GM12875 (cell line): ENCODE results near the gene C17orf107.

Experiments used
- H3K4me3 ChIP-seq: one replicate; pipeline ENCODE4 v1.5.1; 2011; ENCODE audit warnings: low read depth, low read length, control low read depth
- TF ChIP-seq, protein P1 (sequence below): IDR thresholded peaks from 2 replicates; pipeline ENCODE4 v1.5.1; 2011; ENCODE audit warnings: low read depth, mild to moderate bottlenecking, control low read depth, inconsistent platforms, low read length, moderate library complexity, borderline replicate concordance; ENCODE audit not compliant: insufficient read depth

Gene C17orf107

DNA sequence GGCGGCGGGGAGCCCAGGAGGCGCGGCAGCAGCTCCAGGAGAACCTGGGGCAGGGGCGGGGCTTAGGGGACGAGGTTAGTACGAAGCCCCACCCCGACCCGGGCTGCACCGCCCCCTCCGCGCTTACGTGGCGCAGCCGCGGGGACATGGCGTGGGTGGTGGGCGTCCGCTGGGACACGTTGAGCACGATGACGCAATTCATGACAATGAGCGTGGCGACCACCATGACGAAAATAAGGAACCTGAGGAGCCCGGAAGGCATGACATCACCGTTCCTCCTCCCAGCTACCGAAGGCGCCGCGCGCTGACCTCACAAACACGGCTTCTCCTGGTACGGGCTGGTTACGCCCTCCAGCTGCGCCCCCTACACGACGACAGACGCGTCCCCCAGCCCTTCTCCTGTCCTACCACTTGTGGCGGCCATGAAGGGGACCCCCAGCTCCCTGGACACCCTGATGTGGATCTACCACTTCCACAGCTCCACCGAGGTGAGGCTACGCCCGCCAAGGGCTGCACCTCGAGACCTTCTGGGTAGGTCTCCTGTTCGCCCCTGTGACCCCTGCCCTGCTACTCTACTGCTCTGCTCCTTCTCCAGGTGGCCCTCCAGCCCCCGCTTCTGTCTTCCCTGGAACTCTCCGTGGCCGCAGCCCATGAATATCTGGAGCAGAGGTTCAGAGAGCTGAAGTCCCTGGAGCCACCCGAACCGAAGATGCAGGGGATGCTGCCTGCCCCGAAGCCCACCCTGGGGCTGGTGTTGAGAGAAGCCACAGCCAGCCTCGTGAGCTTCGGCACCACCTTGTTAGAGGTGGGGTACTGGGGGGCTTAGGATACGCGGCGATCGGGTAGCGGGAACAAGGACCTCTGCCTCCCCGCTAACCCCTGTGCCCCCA is at the start of gene C17orf107:
Gene C17orf107 (plus strand): TSS at position 196 of the 890 bp plus-strand sequence. CDS start 227 bp downstream, at position 423.
- TF ChIP-seq, protein P1, sequence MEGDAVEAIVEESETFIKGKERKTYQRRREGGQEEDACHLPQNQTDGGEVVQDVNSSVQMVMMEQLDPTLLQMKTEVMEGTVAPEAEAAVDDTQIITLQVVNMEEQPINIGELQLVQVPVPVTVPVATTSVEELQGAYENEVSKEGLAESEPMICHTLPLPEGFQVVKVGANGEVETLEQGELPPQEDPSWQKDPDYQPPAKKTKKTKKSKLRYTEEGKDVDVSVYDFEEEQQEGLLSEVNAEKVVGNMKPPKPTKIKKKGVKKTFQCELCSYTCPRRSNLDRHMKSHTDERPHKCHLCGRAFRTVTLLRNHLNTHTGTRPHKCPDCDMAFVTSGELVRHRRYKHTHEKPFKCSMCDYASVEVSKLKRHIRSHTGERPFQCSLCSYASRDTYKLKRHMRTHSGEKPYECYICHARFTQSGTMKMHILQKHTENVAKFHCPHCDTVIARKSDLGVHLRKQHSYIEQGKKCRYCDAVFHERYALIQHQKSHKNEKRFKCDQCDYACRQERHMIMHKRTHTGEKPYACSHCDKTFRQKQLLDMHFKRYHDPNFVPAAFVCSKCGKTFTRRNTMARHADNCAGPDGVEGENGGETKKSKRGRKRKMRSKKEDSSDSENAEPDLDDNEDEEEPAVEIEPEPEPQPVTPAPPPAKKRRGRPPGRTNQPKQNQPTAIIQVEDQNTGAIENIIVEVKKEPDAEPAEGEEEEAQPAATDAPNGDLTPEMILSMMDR, result no peak
- H3K4me3 ChIP-seq, result peak within 1 kb of the TSS; percentile 53

DNA sequence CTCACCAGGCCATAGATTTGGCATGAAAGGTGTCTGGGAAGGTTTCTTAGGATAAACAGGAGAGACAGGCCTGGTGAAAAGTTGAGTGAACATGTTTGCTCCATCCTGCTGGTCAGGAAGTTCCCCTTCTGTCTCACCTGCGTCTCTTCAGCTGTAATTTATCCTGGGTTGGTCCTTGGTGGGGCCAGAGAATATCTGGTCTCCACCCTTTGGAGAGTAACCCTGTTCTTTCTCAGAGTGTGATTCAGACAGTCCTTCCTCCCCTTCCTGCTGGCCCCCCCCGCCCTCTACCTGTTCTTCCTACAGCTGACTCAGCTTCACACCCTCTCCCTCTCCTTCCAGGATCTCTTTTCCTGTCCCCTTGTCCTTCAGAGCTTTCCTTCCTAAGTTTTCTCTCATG is 49.1 kb upstream of the C17orf107 start:
- H3K4me3 ChIP-seq, result no peak overlapping the region
- TF ChIP-seq, protein P1, result no peak

DNA sequence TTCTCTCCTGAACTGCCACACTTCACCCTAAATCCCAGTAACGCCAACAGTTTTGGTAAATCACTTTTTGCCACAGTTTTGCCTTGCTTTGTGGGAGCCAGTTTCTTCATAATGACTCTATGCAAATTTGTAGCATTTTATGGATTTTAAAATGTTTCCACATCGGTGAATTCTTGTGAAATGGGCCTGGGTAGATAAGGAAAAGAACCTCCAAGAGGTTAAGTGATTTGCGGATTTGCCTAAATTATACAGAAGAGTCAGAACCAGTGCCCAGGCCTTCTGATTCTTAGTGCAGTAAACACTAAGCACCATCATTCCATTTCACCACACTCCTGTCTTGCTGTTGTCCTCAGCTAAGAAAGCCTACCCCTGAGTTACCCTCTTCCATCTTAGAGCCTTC is 48.3 kb upstream of the C17orf107 start:
- no peak overlapping the region for H3K4me3 ChIP-seq
- TF ChIP-seq, protein P1, result no peak

DNA sequence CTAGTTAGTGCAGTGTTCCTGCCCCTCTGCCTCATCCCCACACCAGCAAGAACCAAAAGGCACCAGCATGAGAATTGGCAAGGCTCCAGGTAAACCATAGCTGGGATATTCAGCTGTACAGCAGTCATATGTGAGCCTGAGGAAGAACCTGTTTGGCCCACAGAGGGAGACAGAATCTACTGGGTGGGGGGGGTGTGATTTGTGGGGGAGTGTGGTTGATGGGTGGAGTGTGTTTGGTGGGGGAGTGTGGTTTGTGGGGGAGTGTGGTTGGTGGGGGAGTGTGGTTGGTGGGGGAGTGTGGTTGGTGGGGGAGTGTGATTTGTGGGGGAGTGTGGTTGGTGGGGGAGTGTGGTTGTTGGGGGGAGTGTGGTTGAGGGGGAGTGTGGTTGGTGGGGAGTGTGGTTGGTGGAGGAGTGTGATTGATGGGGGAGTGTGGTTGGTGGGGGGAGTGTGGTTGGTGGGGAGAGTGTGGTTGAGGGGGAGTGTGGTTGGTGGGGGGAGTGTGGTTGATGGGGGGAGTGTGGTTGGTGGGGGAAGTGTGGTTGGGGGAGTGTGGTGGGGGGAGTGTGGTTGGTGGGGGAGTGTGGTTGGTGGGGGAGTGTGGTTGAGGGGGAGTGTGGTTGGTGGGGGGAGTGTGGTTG is 46.6 kb upstream of the C17orf107 start:
- H3K4me3 ChIP-seq, result no peak overlapping the region
- TF ChIP-seq, protein P1, result no peak

DNA sequence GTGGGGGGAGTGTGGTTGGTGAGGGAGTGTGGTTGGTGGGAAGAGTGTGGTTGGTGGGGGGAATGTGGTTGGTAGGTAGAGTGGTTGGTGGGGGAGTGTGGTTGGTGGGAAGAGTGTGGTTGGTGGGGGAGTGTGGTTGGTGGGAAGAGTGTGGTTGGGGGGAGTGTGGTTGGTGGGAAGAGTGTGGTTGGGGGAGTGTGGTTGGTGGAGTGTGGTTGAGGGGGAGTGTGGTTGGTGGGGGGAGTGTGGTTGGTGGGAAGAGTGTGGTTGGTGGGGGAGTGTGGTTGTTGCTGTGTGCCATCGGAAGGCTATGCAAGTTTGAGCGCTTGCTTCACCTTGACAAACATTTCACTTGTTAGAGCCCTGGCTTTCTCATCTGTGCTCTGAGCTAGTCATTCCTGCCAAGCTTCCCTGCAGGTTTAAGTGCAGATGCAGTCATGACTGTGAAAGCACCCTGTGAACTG is 46.1 kb upstream of the C17orf107 start:
- H3K4me3 ChIP-seq, result no peak overlapping the region
- TF ChIP-seq, protein P1, result no peak

DNA sequence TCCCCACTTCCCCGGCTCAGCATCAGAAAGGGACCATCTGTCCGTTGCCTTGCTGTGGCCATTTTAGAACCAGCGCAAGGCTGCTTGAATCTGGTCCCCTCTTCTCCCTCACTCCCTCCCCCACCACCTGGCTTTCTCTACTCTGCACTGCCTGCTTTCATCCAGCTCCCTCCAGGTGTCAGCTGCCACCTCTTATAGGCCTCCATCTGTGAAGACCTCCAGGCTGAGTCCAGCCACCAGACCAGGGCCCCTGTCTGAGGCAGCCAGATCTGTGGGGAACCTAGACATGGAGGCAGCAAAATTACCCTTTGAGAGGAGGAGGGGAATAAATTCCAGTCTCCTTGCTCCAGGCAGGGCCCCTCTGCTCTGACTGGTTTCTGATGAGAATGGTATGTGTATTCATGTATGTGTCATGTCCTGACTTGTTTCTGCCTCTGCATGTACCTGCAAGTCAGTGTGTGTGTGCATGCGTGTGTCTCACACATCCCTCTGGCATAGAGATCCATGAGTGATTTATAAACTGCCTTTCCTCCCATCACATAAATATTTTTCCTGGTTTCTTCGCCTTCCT is 45.1 kb upstream of the C17orf107 start:
- H3K4me3 ChIP-seq, result no peak overlapping the region
- TF ChIP-seq, protein P1, result no peak
